ENCODE measurements around the gene C1QL2.

DNA sequence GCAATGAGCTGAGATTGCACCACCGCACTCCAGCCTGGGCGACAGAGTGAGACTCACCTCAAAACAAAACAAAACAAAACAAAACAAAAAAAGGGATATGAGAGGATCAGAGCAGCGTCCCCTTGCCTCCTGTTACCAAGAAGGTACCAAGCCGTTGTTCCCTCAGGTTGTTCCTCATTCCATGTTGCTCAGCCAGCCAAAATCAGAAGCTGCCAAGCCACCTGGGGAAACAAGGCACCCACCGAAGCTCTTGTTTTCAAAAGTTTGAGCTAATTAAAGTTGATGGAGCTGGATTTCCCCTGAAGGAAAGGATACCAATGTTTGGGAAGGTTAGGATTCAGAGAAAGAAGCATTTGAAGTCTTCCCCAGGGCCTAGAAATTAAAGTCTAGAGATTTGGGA lies 43.3 kb upstream of the C1QL2 start:
- TF ChIP-seq, protein P1, sequence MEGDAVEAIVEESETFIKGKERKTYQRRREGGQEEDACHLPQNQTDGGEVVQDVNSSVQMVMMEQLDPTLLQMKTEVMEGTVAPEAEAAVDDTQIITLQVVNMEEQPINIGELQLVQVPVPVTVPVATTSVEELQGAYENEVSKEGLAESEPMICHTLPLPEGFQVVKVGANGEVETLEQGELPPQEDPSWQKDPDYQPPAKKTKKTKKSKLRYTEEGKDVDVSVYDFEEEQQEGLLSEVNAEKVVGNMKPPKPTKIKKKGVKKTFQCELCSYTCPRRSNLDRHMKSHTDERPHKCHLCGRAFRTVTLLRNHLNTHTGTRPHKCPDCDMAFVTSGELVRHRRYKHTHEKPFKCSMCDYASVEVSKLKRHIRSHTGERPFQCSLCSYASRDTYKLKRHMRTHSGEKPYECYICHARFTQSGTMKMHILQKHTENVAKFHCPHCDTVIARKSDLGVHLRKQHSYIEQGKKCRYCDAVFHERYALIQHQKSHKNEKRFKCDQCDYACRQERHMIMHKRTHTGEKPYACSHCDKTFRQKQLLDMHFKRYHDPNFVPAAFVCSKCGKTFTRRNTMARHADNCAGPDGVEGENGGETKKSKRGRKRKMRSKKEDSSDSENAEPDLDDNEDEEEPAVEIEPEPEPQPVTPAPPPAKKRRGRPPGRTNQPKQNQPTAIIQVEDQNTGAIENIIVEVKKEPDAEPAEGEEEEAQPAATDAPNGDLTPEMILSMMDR (IDR thresholded peaks at IDR 0.05), result no peak
- TF ChIP-seq POLR2A (IDR thresholded peaks at IDR 0.05), result no peak

Data from gastroesophageal sphincter (tissue), 3 donors.